KOPT-K1 (cell line): ENCODE results near the gene MYORG.

Source experiments
- H3K27ac ChIP-seq: fragments of 200-600 bp; sonication (generic); 2 replicates; pipeline ENCODE4 v1.5.1; 2016; ENCODE audit warnings: antibody characterized with exemption, mild to moderate bottlenecking, low read depth, low read length; ENCODE audit not compliant: poor library complexity, severe bottlenecking
- H3K36me3 ChIP-seq: fragments of 200-600 bp; sonication (generic); 2 replicates; pipeline ENCODE4 v1.5.1; 2017; ENCODE audit warnings: antibody characterized with exemption, mild to moderate bottlenecking, low read length, moderate library complexity; ENCODE audit not compliant: insufficient read depth
- H3K9me3 ChIP-seq: fragments of 200-600 bp; sonication (generic); 2 replicates; pipeline ENCODE4 v1.5.1; 2017; ENCODE audit warnings: antibody characterized with exemption, low read length, mild to moderate bottlenecking; ENCODE audit not compliant: insufficient read depth, poor library complexity, severe bottlenecking

Gene MYORG

DNA sequence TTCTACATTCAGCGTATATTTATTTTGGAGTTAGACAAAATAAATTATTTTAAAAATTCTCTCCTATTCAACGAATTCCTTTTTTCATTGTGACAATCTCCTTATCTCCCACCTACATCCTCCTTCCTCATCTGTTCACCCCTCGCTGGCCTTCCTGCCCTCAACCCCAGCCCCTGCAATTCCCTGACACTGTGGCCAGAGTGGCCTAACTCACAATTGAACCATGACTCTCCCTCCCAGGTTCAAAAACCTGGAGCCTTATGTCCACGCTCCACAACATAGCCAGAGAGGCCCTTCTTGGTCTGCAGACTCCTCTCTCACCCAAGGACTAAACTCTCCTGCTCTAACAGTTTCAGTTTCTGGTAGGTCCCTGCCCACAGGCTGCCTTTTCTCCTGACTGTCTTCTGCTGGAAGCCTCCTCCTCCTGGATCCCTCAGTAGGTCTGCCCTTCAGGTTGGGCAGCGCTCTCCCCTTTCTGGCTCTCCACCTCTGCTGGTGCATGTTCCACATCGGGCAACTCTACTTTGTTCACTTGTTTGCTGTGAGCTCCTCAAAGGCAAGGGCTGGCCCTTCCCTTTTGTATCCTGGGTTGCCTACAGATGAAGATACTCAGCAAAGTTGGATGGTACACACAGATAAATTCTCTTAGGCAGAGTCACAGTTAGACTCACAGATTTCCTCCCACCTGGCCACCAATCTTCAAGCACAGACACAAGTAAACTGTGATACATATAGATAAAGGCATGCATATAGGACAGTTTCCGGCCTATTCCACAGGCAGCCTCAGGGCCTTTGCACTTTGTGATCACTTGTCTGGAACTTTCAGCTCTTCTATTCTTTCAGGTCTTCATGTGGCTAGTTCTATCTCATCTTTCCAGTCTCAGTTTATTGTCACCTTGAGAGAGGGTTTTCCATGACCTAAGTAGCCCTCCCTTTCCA is 19.8 kb upstream of the MYORG start:
- Histone ChIP-seq H3K27ac (no peak overlapping the region), H3K36me3 (no peaks in the 10 kb centered on the region), H3K9me3 (no peaks in the 10 kb centered on the region)

DNA sequence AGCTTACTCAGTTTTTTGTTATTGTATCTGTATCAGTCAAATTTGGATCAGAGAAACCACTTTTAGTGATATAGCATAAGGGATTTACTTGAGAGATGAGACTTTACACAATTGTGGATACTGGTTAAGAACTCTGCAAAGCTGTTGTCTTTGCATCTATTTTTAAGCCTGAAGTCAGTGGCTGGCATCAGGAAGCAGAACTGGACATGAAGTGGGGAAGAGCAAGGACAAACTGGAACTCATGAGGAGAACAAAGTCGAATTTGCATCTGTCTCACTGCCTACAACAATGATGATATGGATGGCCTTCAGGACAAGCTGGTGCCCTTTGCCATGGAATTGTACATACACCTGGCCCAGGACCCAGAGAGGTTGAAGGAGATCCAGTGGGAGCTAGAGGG is 15.8 kb upstream of the MYORG start:
- H3K27ac ChIP-seq = no peak overlapping the region
- H3K36me3 ChIP-seq = no peaks in the 10 kb centered on the region
- H3K9me3 ChIP-seq = no peaks in the 10 kb centered on the region

DNA sequence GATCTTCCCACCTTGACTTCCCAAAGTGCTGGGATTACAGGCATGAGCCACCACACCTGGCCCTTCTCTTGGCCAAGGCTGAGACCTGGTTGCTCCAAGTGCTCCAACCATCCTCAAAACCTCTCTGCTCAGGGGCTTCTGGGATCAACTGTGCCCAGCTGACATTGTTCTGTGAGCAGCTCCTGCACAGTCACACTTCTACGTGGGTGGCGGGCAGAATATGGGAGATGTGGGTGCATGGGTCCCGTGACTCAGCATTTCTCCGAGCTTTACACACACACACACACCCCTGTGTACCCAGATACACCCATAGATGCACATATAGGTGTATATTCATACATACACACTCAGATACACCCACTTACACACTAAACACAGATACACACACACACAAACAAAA is 10.5 kb upstream of the MYORG start:
- Histone ChIP-seq H3K27ac (no peak overlapping the region), H3K9me3 (no peaks in the 10 kb centered on the region)

DNA sequence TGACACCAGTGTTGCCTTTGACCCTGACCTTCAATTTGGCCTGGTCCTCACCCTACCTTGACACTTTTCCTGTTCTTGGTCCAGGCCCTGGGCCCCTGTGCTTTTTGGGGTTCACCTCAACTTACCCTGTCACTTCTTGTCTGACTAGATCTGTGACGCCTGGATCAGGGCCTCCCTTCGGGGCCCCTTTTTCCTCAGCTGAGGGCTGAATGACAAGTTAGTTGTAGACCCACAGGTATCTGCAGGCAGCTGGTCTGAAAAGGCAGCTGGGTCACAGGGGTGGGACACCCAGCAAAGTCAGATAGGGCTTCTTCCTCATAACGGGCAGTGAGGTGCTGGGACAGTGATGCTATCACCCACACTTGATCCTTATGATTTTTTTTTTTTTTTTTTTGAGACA is 10.0 kb upstream of the MYORG start:
- no peaks in the 10 kb centered on the region for H3K36me3 ChIP-seq
- H3K27ac ChIP-seq = no peak overlapping the region
- H3K9me3 ChIP-seq = no peaks in the 10 kb centered on the region

More for the DNA sequence above, 10.5 kb upstream of the MYORG start:
- H3K36me3 ChIP-seq = no peaks in the 10 kb centered on the region

DNA sequence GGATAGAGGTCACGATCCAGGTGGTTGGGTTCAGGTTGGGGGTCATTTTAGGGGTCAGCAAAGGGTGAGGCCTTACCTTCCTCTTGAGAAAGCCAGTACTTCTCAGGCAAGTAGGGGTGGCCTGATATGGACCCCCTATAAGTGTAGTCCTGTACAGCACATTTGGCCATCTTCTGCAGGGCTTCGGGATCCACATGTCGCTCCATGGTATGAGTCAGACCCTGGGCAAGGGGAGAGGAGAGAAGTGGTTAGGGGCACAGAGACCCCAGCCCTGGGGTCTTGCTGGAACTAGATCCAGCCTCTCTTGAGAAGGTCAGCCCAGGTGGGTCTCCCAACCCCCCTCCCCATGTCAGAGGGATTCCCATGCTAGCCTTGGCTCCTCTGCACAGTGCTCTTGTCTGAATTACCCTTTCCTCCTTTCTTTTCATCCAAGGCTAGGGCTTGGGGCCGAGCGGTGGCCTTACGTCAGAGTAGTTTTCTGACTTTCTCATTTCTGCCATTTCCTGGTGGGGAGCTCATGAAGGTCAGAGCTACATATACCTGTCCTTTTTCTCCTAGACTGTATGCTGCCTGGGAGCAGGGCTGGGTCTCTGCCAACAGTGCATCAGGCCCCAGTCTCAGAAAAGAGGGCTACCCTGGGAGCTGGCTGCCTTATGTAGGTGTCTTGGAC is 9.0 kb upstream of the MYORG start:
- Histone ChIP-seq H3K36me3 (no peaks in the 10 kb centered on the region), H3K9me3 (no peaks in the 10 kb centered on the region), H3K27ac (no peak overlapping the region)

DNA sequence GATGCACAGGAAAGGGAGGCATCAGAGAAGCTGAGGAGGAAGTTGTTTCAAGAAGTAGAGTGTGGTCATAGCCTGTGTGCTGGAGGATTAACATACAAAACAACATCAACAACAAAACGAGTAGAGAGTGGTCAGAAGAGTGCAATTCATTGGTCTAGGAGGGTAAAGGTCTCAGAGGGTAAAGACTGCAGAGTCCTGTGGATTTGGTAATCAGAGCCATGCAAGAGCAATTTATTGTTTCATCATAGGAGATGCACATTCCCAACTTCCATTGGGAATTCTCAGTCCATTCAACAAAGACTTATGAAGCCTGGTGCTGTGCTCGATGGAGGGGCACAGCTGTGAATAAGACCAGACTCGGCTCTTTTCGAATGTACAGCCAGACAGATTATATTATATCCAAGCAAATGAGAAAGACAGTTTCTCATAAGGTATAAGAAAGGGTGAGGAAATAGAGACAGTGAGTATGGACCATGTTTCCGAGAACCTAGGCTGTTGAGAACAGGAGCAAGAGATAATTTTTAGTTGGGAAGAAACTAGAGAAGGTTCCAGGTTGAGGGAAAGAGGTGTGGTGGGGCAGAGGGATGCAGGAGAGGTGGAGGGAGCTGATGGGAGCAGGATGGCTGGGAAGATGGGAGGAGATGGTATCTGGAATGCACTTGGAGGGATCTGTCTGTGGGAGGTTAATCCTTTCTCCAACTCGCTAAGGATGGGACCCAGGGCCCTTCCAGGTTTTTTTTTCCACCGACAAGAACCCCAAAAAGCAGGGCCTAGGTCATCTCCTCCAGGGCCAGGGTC is 7.9 kb upstream of the MYORG start:
- Histone ChIP-seq H3K27ac (no peak overlapping the region), H3K9me3 (no peaks in the 10 kb centered on the region), H3K36me3 (no peaks in the 10 kb centered on the region)

DNA sequence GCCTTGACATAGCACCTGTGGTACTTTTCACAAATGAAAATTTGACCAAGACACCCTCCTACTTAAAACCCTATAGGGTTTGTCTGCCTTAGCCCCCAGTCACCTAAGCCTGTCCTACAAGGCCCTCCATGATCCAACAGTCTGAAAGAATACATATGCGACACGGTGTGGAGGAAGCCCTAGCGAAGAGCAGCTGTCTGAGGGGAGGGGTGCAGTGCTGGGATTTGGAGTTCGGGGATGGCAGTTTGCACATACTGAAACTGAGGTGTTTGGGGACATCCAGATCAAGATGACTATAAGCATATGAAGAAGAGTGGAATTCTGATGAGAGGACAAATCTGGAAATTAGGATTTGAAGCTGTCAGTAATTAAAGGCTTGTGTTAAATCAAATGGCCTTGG is 7.2 kb upstream of the MYORG start:
- Histone ChIP-seq H3K27ac (no peak overlapping the region), H3K36me3 (no peaks in the 10 kb centered on the region), H3K9me3 (no peaks in the 10 kb centered on the region)

DNA sequence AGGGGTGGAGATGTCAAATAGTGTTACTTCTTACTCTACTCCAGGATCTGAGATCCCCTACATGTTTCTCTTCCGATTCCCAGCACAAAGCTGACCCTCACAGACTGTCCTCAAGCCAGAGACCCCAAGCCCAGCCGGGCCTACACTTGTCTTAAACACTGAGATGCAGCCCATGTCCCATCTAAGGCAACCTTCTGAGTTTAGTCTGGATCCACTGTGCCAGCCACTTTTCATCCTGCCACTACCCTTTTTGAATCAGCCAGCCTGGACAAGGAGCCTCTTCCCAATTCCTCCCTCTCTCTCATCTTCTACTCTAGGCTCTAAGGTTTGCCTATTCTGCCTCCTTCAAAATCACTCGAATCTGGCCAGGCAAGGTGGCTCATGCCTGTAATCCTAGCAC is 6.2 kb upstream of the MYORG start:
- no peaks in the 10 kb centered on the region for H3K36me3 ChIP-seq
- H3K9me3 ChIP-seq = no peaks in the 10 kb centered on the region
- H3K27ac ChIP-seq = no peak overlapping the region

DNA sequence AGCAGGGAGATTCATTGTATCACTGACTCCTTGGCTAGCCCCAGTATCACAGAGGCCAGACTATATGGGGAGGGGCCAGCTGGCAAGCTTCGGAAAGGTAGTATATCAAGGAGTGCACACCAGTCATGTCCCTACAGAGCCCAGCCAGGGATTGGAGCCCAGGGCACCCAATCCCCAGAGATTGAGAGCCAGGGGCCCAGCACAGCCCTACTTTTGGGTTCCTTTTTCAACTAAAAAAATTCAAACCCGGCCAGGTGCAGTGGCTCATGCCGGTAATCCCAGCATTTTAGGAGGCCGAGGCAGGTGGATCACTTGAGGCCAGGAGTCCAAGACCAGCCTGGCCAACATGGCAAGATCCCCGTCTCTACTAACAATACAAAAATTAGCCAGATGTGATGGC is 5.4 kb upstream of the MYORG start:
- Histone ChIP-seq H3K36me3 (no peaks in the 10 kb centered on the region), H3K9me3 (no peaks in the 10 kb centered on the region), H3K27ac (no peak overlapping the region)

DNA sequence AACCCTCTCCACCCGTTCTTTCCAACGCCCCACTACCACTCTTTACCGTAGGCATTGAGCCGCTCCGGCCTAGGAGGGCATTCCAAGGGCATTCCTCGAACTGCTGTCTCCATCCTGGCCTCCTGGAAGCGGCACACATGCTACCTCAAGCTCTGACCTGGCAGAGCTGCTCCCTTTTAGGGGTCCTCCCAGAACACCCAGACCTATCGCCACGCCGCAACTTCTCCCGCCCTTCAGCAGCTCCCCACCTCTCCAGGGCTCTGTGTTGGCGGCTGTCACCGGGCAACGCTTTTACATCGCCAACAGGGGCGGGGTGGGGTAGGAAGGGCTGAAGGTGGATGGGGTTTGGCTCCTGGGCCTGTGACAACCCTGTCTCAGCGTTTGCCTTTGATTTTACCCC is 4.6 kb upstream of the MYORG start:
- H3K27ac ChIP-seq = no peak overlapping the region
- H3K36me3 ChIP-seq = no peaks in the 10 kb centered on the region
- H3K9me3 ChIP-seq = no peaks in the 10 kb centered on the region

DNA sequence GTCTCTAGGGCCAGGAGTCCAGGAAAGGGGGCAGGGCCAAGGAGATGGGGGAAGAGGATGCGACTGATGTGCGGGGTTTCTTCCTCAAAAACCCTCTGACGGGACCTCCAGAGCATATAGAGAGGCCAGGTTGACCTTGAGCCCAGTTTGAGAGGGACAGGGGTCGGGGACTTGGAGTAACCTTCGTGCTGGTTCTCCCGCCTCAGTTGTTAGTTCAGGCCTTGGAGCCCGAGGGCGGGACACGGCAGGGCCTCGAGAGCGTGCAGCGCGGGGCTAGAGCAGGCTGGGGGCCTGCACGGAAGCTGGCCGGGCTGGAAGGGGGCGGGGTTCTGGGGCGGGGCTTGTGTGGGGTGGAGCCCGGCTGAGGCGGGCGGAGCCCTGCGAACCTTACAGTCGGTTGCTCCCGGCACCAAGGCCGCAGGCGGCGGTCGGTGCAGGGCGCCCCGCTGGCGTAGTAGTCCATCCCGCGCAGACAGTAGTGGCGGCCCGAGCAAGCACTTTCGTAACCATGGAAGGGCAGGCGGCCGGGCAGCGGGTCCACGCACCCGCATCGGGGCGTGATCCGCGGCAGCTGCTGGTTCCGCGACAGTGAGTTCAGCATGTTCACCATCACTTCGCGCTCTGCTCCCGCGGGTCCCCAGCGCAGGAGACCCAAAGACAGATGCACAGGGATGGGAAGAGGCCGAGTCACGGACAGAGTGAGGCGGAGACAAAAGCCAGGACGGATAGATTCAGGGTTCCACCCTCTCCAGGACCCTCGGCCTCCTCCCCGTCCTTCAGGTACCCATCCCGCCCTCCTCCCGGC is 4.0 kb upstream of the MYORG start:
- no peak overlapping the region for H3K27ac ChIP-seq
- no peaks in the 10 kb centered on the region for H3K9me3 ChIP-seq
- no peaks in the 10 kb centered on the region for H3K36me3 ChIP-seq

DNA sequence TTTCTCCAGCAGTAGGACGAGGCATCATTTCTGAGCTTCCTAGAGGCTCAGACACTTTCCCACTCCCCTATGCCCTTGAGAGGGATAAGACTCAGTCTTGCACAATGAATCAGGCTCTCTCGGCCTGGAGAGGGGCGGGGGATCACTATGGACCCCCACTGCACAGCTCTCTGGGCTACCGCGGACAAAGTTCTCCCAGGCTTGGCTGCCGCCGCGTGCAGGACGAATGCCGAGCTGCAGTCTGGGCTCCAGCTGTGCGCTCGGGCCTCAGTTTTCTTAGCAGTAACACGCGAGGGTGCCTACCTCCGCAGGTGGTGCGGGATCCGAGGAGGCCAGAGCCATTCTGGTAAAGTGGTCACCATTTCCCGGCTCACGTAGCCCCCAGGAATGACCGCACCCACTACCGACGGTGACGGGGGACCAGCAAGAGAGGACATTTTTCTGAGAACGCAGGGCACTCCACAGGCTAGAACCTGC is 3.4 kb upstream of the MYORG start:
- Histone ChIP-seq H3K9me3 (no peaks in the 10 kb centered on the region), H3K36me3 (no peaks in the 10 kb centered on the region), H3K27ac (no peak overlapping the region)

DNA sequence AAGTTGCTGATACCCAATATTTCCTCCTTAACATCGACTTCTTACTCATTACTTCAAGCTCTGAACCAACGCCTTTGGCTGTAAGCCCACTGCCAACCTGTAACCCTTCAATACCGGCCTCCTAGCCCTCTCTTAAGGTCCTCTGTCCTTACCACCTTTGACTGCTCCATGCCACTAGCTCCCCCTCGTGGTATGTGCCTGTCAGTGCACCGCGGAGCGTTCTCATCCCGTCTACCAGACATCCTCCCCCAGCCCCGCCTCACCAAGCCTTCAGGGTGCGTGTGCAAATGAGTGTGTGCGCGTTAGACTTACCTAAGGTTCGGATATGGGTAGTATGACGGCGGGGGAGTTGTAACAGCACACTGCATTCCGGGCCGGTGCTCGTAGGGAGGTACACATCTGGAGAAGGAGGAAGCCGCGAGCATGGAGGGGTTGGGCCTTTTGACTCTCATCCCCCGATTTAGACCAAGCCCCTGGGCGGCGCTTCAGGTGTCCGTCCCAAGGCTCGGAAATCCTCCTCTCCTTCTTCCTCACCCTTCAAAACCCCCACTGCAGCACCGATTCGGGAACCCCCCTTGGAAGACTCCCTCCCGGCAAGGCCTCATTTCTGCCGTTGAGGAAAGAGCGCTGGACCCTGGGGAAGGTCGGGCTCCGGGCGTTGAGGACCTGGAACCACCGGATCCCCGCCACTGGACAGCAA is 2.8 kb upstream of the MYORG start:
- H3K36me3 ChIP-seq = no peaks in the 10 kb centered on the region
- H3K27ac ChIP-seq = no peak overlapping the region
- H3K9me3 ChIP-seq = no peaks in the 10 kb centered on the region
